ENCODE data around the gene CASTOR1. TPM values are rescaled to one million over a fixed set of nuclear protein-coding genes. Genes with fewer than 3 reads are reported as not detected.

Gene CASTOR1
- total RNA-seq, 1 experiment from 2014 or later: 10.6 TPM

DNA sequence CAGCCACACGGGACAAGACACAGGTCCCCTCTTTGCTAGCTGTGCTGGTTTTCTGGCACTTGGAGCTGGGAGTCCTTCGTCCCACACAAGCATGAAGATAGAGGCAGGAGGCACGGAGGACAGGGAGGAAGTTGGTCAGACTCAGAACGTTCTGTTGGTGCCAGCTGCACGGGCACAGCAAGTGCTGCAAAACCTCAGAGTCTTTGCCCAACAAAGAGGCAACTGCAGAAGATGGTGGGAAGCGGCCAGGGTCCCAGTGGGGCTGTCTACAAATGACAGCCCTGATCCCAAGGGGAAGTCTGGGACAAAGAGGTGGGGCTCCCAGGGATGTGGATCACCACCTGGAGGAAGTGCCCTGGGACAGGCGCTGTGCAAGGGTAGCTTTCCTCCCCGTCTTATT, 13.3 kb downstream of the CASTOR1 start:
- Histone ChIP-seq H3K4me3 (no peak overlapping the region), H2AFZ (no peak overlapping the region), H3F3A (ENCODE audit: insufficient read depth, low read depth) (peaks cover 9% of the 10 kb centered on the region), H3K27me3 (ENCODE audit: insufficient read depth, low read depth) (no peaks in the 10 kb centered on the region), H3K27ac (no peak overlapping the region), H3K79me2 (ENCODE audit: low read depth) (no peaks in the 10 kb centered on the region), H3K4me2 (no peak overlapping the region), H3K36me3 (ENCODE audit: low read depth) (no peaks in the 10 kb centered on the region), H3K9me2 (ENCODE audit: insufficient read depth) (no peaks in the 10 kb centered on the region), H3K9me3 (ENCODE audit: insufficient read depth, low read depth) (no peaks in the 10 kb centered on the region), H3K4me1 (replicated peaks; ENCODE audit: insufficient read depth) (no peaks in the 10 kb centered on the region), H4K20me1 (ENCODE audit: insufficient read depth) (no peaks in the 10 kb centered on the region)
- no peak for DNase-seq
- ChIA-PET POLR2A (ENCODE audit: unreplicated experiment) (interaction anchor here (0.6 kb wide), 1 partner anchor 11 kb away, joined by 3 read pairs; no protein-coding TSS in a partner anchor), CTCF (no interaction called here)
- no TSS peak for BruUV-seq (replicated peaks)
- intact Hi-C loops (cut with micrococcal nuclease; ENCODE audit: unreplicated experiment): no loop called here
- no peak for TF ChIP-seq EZH2 (IDR thresholded peaks at IDR 0.05; ENCODE audit: low read depth)
- TF ChIP-seq, protein P1, sequence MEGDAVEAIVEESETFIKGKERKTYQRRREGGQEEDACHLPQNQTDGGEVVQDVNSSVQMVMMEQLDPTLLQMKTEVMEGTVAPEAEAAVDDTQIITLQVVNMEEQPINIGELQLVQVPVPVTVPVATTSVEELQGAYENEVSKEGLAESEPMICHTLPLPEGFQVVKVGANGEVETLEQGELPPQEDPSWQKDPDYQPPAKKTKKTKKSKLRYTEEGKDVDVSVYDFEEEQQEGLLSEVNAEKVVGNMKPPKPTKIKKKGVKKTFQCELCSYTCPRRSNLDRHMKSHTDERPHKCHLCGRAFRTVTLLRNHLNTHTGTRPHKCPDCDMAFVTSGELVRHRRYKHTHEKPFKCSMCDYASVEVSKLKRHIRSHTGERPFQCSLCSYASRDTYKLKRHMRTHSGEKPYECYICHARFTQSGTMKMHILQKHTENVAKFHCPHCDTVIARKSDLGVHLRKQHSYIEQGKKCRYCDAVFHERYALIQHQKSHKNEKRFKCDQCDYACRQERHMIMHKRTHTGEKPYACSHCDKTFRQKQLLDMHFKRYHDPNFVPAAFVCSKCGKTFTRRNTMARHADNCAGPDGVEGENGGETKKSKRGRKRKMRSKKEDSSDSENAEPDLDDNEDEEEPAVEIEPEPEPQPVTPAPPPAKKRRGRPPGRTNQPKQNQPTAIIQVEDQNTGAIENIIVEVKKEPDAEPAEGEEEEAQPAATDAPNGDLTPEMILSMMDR (conservative IDR thresholded peaks at IDR 0.05): no peak

GRCh38 chr22:30275625-30276024, 13.7 kb downstream of the CASTOR1 start:
- DNase-seq: no peak
- intact Hi-C loops (cut with micrococcal nuclease; ENCODE audit: unreplicated experiment): no loop called here
- Histone ChIP-seq H3K27me3 (ENCODE audit: insufficient read depth, low read depth) (no peaks in the 10 kb centered on the region), H3K79me2 (ENCODE audit: low read depth) (no peaks in the 10 kb centered on the region), H3K36me3 (ENCODE audit: low read depth) (no peaks in the 10 kb centered on the region), H3F3A (ENCODE audit: insufficient read depth, low read depth) (peaks cover 6% of the 10 kb centered on the region), H3K27ac (no peak overlapping the region), H3K9me2 (ENCODE audit: insufficient read depth) (no peaks in the 10 kb centered on the region), H3K4me3 (no peak overlapping the region), H2AFZ (no peak overlapping the region), H4K20me1 (ENCODE audit: insufficient read depth) (no peaks in the 10 kb centered on the region), H3K4me1 (replicated peaks; ENCODE audit: insufficient read depth) (no peaks in the 10 kb centered on the region), H3K9me3 (ENCODE audit: insufficient read depth, low read depth) (no peaks in the 10 kb centered on the region), H3K4me2 (no peak overlapping the region)
- ChIA-PET POLR2A (ENCODE audit: unreplicated experiment) (interaction anchor here (0.6 kb wide), 1 partner anchor 10 kb away, joined by 3 read pairs; no protein-coding TSS in a partner anchor), CTCF (no interaction called here)
- TF ChIP-seq, protein P1 (conservative IDR thresholded peaks at IDR 0.05): no peak
- TF ChIP-seq EZH2 (IDR thresholded peaks at IDR 0.05; ENCODE audit: low read depth): no peak
- no TSS peak for BruUV-seq (replicated peaks)

DNA sequence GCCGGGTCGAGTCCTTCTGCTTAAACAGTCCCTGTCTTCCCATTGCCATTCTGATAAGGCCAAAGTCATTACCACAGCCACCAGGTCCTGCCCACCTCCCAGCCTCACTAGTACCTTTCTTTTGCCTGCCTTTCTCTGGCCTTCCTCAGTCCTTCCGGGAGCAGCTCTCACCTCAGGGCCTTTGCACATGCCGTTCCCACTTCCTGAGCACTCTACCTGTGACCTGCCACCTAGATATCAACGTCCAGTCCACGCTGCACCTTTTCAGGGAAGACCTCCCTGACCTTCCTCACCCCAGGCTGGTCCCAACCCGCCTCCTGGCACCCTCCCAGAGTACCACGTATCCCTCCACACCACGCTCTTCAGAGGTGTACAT, 14.9 kb downstream of the CASTOR1 start:
- Histone ChIP-seq H3K27me3 (ENCODE audit: insufficient read depth, low read depth) (no peaks in the 10 kb centered on the region), H3K9me2 (ENCODE audit: insufficient read depth) (no peaks in the 10 kb centered on the region), H3F3A (ENCODE audit: insufficient read depth, low read depth) (peaks cover 6% of the 10 kb centered on the region; the same call in 1 of the 2 replicates), H3K36me3 (ENCODE audit: low read depth) (no peaks in the 10 kb centered on the region), H2AFZ (no peak overlapping the region), H4K20me1 (ENCODE audit: insufficient read depth) (no peaks in the 10 kb centered on the region), H3K4me2 (no peak overlapping the region), H3K79me2 (ENCODE audit: low read depth) (no peaks in the 10 kb centered on the region), H3K27ac (no peak overlapping the region), H3K4me3 (no peak overlapping the region), H3K9me3 (ENCODE audit: insufficient read depth, low read depth) (no peaks in the 10 kb centered on the region), H3K4me1 (replicated peaks; ENCODE audit: insufficient read depth) (no peaks in the 10 kb centered on the region)
- DNase-seq: no peak
- intact Hi-C loops (cut with micrococcal nuclease; ENCODE audit: unreplicated experiment): no loop called here
- CTCF ChIA-PET: interaction anchor here (0.7 kb wide), 1 partner anchor 230 kb away, joined by 4 read pairs; no protein-coding TSS in a partner anchor
- POLR2A ChIA-PET (ENCODE audit: unreplicated experiment): interaction anchor here (0.7 kb wide), 1 partner anchor 437 kb away, joined by 9 read pairs; no protein-coding TSS in a partner anchor
- BruUV-seq (replicated peaks): no TSS peak
- no peak for TF ChIP-seq EZH2 (IDR thresholded peaks at IDR 0.05; ENCODE audit: low read depth)
- TF ChIP-seq, protein P1 (conservative IDR thresholded peaks at IDR 0.05): no peak

Measured in PC-9 (cell line).